Tongue (tissue), 2 donors: ENCODE measurements around the gene AADACL2. TPM values are rescaled to one million over a fixed set of nuclear protein-coding genes. Genes with fewer than 3 reads are reported as not detected.

ENCODE experiments used
- DNase-seq: peaks from one replicate; pipeline ENCODE4 v3.0.0-alpha.2; 2015
- total RNA-seq: library from RNA; depleted of rRNA; stranded (reverse); fragments of >200 nt; gene quantifications from one replicate; pipeline ENCODE4 v1.2.3, GENCODE V29; 2014

Gene AADACL2
- total RNA-seq, 1 donor from 2014 or later, result 2.7 TPM

GRCh38 chr3:151806838-151807237, 73.1 kb downstream of the AADACL2 start:
- DNase-seq, result no peak

Other genes starting within 250 kb of the AADACL2 start
- gene AADAC, start 80.2 kb downstream of the AADACL2 start, total RNA-seq, result 5.1 TPM
- gene SUCNR1, start 139.7 kb downstream of the AADACL2 start, total RNA-seq, result 0.10 TPM